Measurements from ENCODE around the gene VWC2. TPM values are rescaled to one million over a fixed set of nuclear protein-coding genes. Genes with fewer than 3 reads are reported as not detected.

The VWC2 gene
- total and polyA plus RNA-seq, 2 of the 13 experiments (the other 11 are each of a cell fraction or from before 2014, with no cell fraction given) = not detected

DNA sequence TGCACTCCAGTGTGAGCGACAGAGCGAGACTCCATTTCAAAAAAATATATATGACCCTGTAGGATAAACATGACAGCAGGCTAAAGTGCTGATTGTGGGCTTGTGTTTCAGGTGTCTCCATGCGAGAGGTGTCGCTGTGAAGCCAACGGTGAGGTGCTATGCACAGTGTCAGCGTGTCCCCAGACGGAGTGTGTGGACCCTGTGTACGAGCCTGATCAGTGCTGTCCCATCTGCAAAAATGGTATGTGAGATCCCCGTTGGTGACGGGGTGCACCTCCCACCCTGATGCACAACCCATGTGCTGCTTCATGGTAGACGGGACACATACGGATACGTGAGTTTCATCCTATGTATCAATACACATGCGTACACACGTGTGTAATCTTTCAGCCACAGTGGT is 29.2 kb downstream of the VWC2 start:
- H3K4me3 ChIP-seq (replicated peaks in 1 of 3; ENCODE audit: insufficient read depth in 1 of 3, low read depth in 2 of 3, low read length in 3 of 3) = no peak overlapping the region
- FAIRE-seq = no peak
- ChIA-PET POLR2A (no interaction called here), CTCF (ENCODE audit: low intra/inter-chr PET ratio, low total read pairs) (no interaction called here)
- no peak for DNase-seq (ENCODE audit: low spot score)
- H3K27ac ChIP-seq (ENCODE audit: extremely low read length, insufficient read depth, low read length) = no peak overlapping the region
- 71% methylated on average over 12 of the region's 15 CpGs for WGBS (ENCODE audit: low lambda C conversion rate)
- no peak overlapping the region for H3K4me2 ChIP-seq (ENCODE audit: low read depth, low read length)
- no peaks in the 10 kb centered on the region for H3K4me1 ChIP-seq (ENCODE audit: insufficient read depth, low read length)
- TF ChIP-seq, protein P1, sequence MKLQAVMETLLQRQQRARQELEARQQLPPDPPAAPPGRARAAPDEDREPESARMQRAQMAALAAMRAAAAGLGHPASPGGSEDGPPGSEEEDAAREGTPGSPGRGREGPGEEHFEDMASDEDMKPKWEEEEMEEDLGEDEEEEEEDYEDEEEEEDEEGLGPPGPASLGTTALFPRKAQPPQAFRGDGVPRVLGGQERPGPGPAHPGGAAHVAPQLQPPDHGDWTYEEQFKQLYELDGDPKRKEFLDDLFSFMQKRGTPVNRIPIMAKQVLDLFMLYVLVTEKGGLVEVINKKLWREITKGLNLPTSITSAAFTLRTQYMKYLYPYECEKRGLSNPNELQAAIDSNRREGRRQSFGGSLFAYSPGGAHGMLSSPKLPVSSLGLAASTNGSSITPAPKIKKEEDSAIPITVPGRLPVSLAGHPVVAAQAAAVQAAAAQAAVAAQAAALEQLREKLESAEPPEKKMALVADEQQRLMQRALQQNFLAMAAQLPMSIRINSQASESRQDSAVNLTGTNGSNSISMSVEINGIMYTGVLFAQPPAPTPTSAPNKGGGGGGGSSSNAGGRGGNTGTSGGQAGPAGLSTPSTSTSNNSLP (IDR thresholded peaks at IDR 0.05; ENCODE audit: low read depth, low read length) = no peak
- no peak for TF ChIP-seq RBM22 (optimal IDR thresholded peaks at IDR 0.05; ENCODE audit: low read length)
- ATAC-seq = no peak
- H4K20me1 ChIP-seq (ENCODE audit: insufficient read depth, low read length) = no peaks in the 10 kb centered on the region
- H3K36me3 ChIP-seq (replicated peaks in 1 of 2; ENCODE audit: control insufficient read depth in 1 of 2, insufficient read depth in 2 of 2, low read length in 2 of 2) = no peaks in the 10 kb centered on the region
- no peaks in the 10 kb centered on the region for H3K79me2 ChIP-seq (ENCODE audit: insufficient read depth, low read length)
- no peak overlapping the region for H3K9ac ChIP-seq (ENCODE audit: insufficient read depth, low read depth, low read length)
- BruUV-seq (replicated peaks) = no TSS peak
- no peaks in the 10 kb centered on the region for H3K27me3 ChIP-seq (ENCODE audit: control insufficient read depth in 1 of 2, insufficient read depth in 2 of 2, low read length in 2 of 2)
- H3K9me3 ChIP-seq (ENCODE audit: low read length) = no peaks in the 10 kb centered on the region
- in situ Hi-C loops (cut with HindIII; ENCODE audit: extremely low pct_ligation_motif_present, low pct_unique_long_range_greater_than_20kb) (no loop called here), intact Hi-C loops (cut with micrococcal nuclease; ENCODE audit: unreplicated experiment) (no loop called here)
- no peak overlapping the region for H2AFZ ChIP-seq (ENCODE audit: low read length)

DNA sequence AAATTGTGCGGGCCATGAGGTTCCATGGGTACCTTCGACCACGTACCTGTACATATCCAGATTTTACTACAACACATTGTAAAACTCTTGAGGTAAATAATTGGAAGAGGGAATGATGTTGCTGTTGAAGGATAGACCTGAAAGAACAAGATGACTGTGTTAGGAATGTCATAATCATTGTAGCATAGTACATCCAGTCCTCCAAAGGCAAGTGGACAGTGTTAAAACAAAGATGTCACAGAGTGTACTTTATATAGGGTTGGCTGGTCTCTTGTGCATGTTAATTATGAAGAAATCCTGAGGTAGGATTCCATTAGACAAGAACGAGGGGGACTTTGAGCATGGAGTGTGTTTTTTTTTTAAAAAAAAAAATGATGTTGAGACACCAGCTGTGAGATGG is 30.4 kb downstream of the VWC2 start:
- no peaks in the 10 kb centered on the region for H3K9me3 ChIP-seq (ENCODE audit: low read length)
- ChIA-PET POLR2A (no interaction called here), CTCF (ENCODE audit: low intra/inter-chr PET ratio, low total read pairs) (no interaction called here)
- H3K27ac ChIP-seq (ENCODE audit: extremely low read length, insufficient read depth, low read length) = no peak overlapping the region
- H2AFZ ChIP-seq (ENCODE audit: low read length) = no peak overlapping the region
- H4K20me1 ChIP-seq (ENCODE audit: insufficient read depth, low read length) = no peaks in the 10 kb centered on the region
- no TSS peak for BruUV-seq (replicated peaks)
- WGBS (ENCODE audit: low lambda C conversion rate) = 17% methylated on average over 4 of the region's 4 CpGs
- no peak for DNase-seq (ENCODE audit: low spot score)
- no peak overlapping the region for H3K4me2 ChIP-seq (ENCODE audit: low read depth, low read length)
- in situ Hi-C loops (cut with HindIII; ENCODE audit: extremely low pct_ligation_motif_present, low pct_unique_long_range_greater_than_20kb) (no loop called here), intact Hi-C loops (cut with micrococcal nuclease; ENCODE audit: unreplicated experiment) (no loop called here)
- FAIRE-seq = no peak
- ATAC-seq = no peak
- H3K4me1 ChIP-seq (ENCODE audit: insufficient read depth, low read length) = no peaks in the 10 kb centered on the region
- H3K36me3 ChIP-seq (replicated peaks in 1 of 2; ENCODE audit: control insufficient read depth in 1 of 2, insufficient read depth in 2 of 2, low read length in 2 of 2) = no peaks in the 10 kb centered on the region
- no peak overlapping the region for H3K9ac ChIP-seq (ENCODE audit: insufficient read depth, low read depth, low read length)
- H3K79me2 ChIP-seq (ENCODE audit: insufficient read depth, low read length) = no peaks in the 10 kb centered on the region
- H3K27me3 ChIP-seq (ENCODE audit: control insufficient read depth in 1 of 2, insufficient read depth in 2 of 2, low read length in 2 of 2) = no peaks in the 10 kb centered on the region
- no peak for TF ChIP-seq ZNF720 (CRISPR knock-in tag; IDR thresholded peaks at IDR 0.05)
- no peak for TF ChIP-seq ZNF672 (CRISPR knock-in tag; IDR thresholded peaks at IDR 0.05)
- TF ChIP-seq ZNF619 (CRISPR knock-in tag; IDR thresholded peaks at IDR 0.05) = no peak
- no peak for TF ChIP-seq BRF2 (CRISPR knock-in tag; IDR thresholded peaks at IDR 0.05)
- no peak for TF ChIP-seq STAT5B (CRISPR knock-in tag; IDR thresholded peaks at IDR 0.05)
- no peak for TF ChIP-seq ATAD3A (CRISPR knock-in tag; IDR thresholded peaks at IDR 0.05)
- no peak for TF ChIP-seq RARA (CRISPR knock-in tag; IDR thresholded peaks at IDR 0.05)
- TF ChIP-seq RFX5 (IDR thresholded peaks at IDR 0.05; ENCODE audit: low read depth, low read length) = no peak
- no peak for TF ChIP-seq KDM3A (CRISPR knock-in tag; IDR thresholded peaks at IDR 0.05; ENCODE audit: low read depth)
- TF ChIP-seq ZSCAN29 (CRISPR knock-in tag; conservative IDR thresholded peaks at IDR 0.05) = no peak
- TF ChIP-seq CCAR2 (optimal IDR thresholded peaks at IDR 0.05; ENCODE audit: low read depth, low read length) = no peak
- TF ChIP-seq DBP (CRISPR knock-in tag; IDR thresholded peaks at IDR 0.05; ENCODE audit: not compliant biosample characterization) = no peak
- TF ChIP-seq NR2F6 (IDR thresholded peaks at IDR 0.05) = no peak
- no peak for TF ChIP-seq NR2F6 (CRISPR knock-in tag; IDR thresholded peaks at IDR 0.05)
- TF ChIP-seq TCF12 (IDR thresholded peaks at IDR 0.05) = no peak
- TF ChIP-seq TCF12 (CRISPR knock-in tag; IDR thresholded peaks at IDR 0.05) = no peak
- no peak for TF ChIP-seq MIXL1 (CRISPR knock-in tag; IDR thresholded peaks at IDR 0.05)
- H3K4me3 ChIP-seq (replicated peaks in 1 of 3; ENCODE audit: insufficient read depth in 1 of 3, low read depth in 2 of 3, low read length in 3 of 3) = no peak overlapping the region

Data from HepG2 (cell line).